Liver (tissue), 3 donors: ENCODE data around the gene GHRL.

ENCODE experiments used
- EGR1 ChIP-seq, 2 donors: IDR thresholded peaks; 2 replicates each; pipeline ENCODE4 v1.6.1; 2016 to 2018; ENCODE audit warnings: antibody characterized with exemption in 2 of 2, low read depth in 2 of 2
- FOXA1 ChIP-seq: IDR thresholded peaks from 2 replicates; pipeline ENCODE4 v1.6.1; 2016; ENCODE audit warnings: antibody characterized with exemption
- SP1 ChIP-seq: IDR thresholded peaks from 2 replicates; pipeline ENCODE4 v1.6.1; 2018; ENCODE audit warnings: antibody characterized with exemption, mild to moderate bottlenecking
- TF ChIP-seq, protein P1 (sequence below): IDR thresholded peaks from 2 replicates; pipeline ENCODE4 v1.6.1; 2016; ENCODE audit warnings: antibody characterized with exemption
- TF ChIP-seq, protein P2 (sequence below): fragments of 150-350 bp; IDR thresholded peaks from 2 replicates; pipeline ENCODE4 v1.5.1; 2017; ENCODE audit warnings: improper control_type of control experiment, low read depth, low read length; ENCODE audit not compliant: missing input control
- TF ChIP-seq, protein P3 (sequence below): IDR thresholded peaks from 2 replicates; pipeline ENCODE4 v1.6.1; 2016; ENCODE audit warnings: antibody characterized with exemption, mild to moderate bottlenecking
- donor health status: healthy.
- donor health status: healthy.

DNA sequence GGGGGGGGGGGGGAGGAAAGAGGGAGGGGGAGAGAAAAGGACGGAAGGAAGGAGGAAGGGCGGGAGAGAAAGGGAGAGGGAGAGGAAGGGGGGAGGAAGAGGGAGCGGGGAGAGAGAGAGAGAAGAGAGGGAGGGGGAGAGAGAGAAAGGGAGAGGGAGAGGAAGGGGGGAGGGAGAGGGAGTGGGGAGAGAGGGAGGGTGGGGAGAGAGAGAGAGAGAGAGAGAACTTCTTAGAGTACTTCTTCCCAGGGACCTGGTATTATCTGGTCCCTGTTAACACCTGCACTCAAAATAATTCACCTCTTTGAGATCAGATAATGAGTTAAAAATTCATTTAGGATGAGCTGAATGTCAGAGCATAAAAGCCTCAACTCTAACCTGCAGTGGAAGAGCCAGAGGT is 27.1 kb upstream of the GHRL start:
- TF ChIP-seq, protein P1, sequence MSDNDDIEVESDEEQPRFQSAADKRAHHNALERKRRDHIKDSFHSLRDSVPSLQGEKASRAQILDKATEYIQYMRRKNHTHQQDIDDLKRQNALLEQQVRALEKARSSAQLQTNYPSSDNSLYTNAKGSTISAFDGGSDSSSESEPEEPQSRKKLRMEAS, result no peak
- TF ChIP-seq, protein P2, sequence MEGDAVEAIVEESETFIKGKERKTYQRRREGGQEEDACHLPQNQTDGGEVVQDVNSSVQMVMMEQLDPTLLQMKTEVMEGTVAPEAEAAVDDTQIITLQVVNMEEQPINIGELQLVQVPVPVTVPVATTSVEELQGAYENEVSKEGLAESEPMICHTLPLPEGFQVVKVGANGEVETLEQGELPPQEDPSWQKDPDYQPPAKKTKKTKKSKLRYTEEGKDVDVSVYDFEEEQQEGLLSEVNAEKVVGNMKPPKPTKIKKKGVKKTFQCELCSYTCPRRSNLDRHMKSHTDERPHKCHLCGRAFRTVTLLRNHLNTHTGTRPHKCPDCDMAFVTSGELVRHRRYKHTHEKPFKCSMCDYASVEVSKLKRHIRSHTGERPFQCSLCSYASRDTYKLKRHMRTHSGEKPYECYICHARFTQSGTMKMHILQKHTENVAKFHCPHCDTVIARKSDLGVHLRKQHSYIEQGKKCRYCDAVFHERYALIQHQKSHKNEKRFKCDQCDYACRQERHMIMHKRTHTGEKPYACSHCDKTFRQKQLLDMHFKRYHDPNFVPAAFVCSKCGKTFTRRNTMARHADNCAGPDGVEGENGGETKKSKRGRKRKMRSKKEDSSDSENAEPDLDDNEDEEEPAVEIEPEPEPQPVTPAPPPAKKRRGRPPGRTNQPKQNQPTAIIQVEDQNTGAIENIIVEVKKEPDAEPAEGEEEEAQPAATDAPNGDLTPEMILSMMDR, result no peak
- no peak for TF ChIP-seq FOXA1
- no peak for TF ChIP-seq EGR1 (IDR thresholded peaks at IDR 0.05; ENCODE audit: low read depth in 2 of 2)
- TF ChIP-seq SP1, result no peak
- TF ChIP-seq, protein P3, sequence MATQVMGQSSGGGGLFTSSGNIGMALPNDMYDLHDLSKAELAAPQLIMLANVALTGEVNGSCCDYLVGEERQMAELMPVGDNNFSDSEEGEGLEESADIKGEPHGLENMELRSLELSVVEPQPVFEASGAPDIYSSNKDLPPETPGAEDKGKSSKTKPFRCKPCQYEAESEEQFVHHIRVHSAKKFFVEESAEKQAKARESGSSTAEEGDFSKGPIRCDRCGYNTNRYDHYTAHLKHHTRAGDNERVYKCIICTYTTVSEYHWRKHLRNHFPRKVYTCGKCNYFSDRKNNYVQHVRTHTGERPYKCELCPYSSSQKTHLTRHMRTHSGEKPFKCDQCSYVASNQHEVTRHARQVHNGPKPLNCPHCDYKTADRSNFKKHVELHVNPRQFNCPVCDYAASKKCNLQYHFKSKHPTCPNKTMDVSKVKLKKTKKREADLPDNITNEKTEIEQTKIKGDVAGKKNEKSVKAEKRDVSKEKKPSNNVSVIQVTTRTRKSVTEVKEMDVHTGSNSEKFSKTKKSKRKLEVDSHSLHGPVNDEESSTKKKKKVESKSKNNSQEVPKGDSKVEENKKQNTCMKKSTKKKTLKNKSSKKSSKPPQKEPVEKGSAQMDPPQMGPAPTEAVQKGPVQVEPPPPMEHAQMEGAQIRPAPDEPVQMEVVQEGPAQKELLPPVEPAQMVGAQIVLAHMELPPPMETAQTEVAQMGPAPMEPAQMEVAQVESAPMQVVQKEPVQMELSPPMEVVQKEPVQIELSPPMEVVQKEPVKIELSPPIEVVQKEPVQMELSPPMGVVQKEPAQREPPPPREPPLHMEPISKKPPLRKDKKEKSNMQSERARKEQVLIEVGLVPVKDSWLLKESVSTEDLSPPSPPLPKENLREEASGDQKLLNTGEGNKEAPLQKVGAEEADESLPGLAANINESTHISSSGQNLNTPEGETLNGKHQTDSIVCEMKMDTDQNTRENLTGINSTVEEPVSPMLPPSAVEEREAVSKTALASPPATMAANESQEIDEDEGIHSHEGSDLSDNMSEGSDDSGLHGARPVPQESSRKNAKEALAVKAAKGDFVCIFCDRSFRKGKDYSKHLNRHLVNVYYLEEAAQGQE, result no peak
